GM23338 (cell line): Measurements from ENCODE around the gene DCTN2. TPM values are rescaled to one million over a fixed set of nuclear protein-coding genes. Genes with fewer than 3 reads are reported as not detected.

Experiments
- ATAC-seq: fragments of 200-7000 bp; cut with Tn5 transposase; 3 replicates; pipeline ENCODE4 v1.9.1; 2020
- DNase-seq: peaks from one replicate; pipeline ENCODE4 v3.0.0-alpha.2; 2015; ENCODE audit warnings: low spot score
- H2AFZ ChIP-seq: fragments of 200-600 bp; sonication (generic); 2 replicates; pipeline ENCODE4 v1.8.0; 2016; ENCODE audit warnings: antibody characterized with exemption, mild to moderate bottlenecking, moderate library complexity
- H3F3A ChIP-seq: fragments of 200-600 bp; sonication (generic); replicated peaks from 2 replicates; pipeline ENCODE4 v1.8.0; 2017; ENCODE audit warnings: antibody characterized with exemption, mixed run types, low read depth
- H3K27ac ChIP-seq: fragments of 200-600 bp; sonication (generic); 2 replicates; pipeline ENCODE4 v1.6.1; 2016; ENCODE audit warnings: low read depth
- H3K27me3 ChIP-seq: fragments of 200-600 bp; sonication (generic); 2 replicates; pipeline ENCODE4 v1.8.0; 2016; ENCODE audit warnings: mild to moderate bottlenecking, mixed run types, moderate library complexity; ENCODE audit not compliant: insufficient read depth
- H3K36me3 ChIP-seq: fragments of 200-600 bp; sonication (generic); 2 replicates; pipeline ENCODE4 v1.8.0; 2016; ENCODE audit warnings: mild to moderate bottlenecking; ENCODE audit not compliant: insufficient read depth
- H3K4me1 ChIP-seq: fragments of 200-600 bp; sonication (generic); 2 replicates; pipeline ENCODE4 v1.8.0; 2016; ENCODE audit warnings: mild to moderate bottlenecking, moderate library complexity; ENCODE audit not compliant: insufficient read depth
- H3K4me2 ChIP-seq: fragments of 200-600 bp; sonication (generic); 2 replicates; pipeline ENCODE4 v1.7.1; 2017; ENCODE audit warnings: mixed run types
- H3K4me3 ChIP-seq: fragments of 200-600 bp; sonication (generic); 2 replicates; pipeline ENCODE4 v1.6.1; 2016; ENCODE audit warnings: mixed run types
- H3K79me2 ChIP-seq: fragments of 200-600 bp; sonication (generic); replicated peaks from 2 replicates; pipeline ENCODE4 v1.8.0; 2017; ENCODE audit warnings: mild to moderate bottlenecking; ENCODE audit not compliant: insufficient read depth
- H3K9me2 ChIP-seq: fragments of 200-600 bp; sonication (generic); 2 replicates; pipeline ENCODE4 v1.8.0; 2017; ENCODE audit not compliant: insufficient read depth
- H4K20me1 ChIP-seq: fragments of 200-600 bp; sonication (generic); replicated peaks from 2 replicates; pipeline ENCODE4 v1.8.0; 2017; ENCODE audit warnings: mild to moderate bottlenecking; ENCODE audit not compliant: insufficient read depth
- H3K27ac Mint-ChIP-seq: 2 replicates; pipeline ENCODE4 v1.8.0; 2020; ENCODE audit warnings: inconsistent platforms, mild to moderate bottlenecking, moderate library complexity, mixed read lengths
- H3K27me3 Mint-ChIP-seq: 3 replicates; pipeline ENCODE4 v1.8.0; 2022; ENCODE audit warnings: low read depth, mild to moderate bottlenecking, moderate library complexity, mixed read lengths, inconsistent platforms; ENCODE audit not compliant: insufficient read depth, poor library complexity
- H3K36me3 Mint-ChIP-seq: 3 replicates; pipeline ENCODE4 v1.8.0; 2021; ENCODE audit warnings: low read depth, mild to moderate bottlenecking, inconsistent platforms, moderate library complexity, mixed read lengths
- H3K4me1 Mint-ChIP-seq: 3 replicates; pipeline ENCODE4 v1.8.0; 2020; ENCODE audit warnings: mild to moderate bottlenecking, inconsistent platforms, mixed read lengths
- H3K4me3 Mint-ChIP-seq: 3 replicates; pipeline ENCODE4 v1.8.0; 2021; ENCODE audit warnings: moderate library complexity, mild to moderate bottlenecking, inconsistent platforms, mixed read lengths
- H3K9me3 Mint-ChIP-seq: 3 replicates; pipeline ENCODE4 v1.8.0; 2020; ENCODE audit warnings: moderate library complexity, mild to moderate bottlenecking, inconsistent platforms, mixed read lengths
- CREB1 ChIP-seq: fragments of 250-450 bp; sonication (Bioruptor Pico); IDR thresholded peaks from 2 replicates; pipeline ENCODE4 v1.5.0; 2020; ENCODE audit warnings: low read depth, mild to moderate bottlenecking, moderate library complexity
- EZH2 ChIP-seq: fragments of 200-600 bp; sonication (generic); IDR thresholded peaks from one replicate; pipeline ENCODE4 v1.8.0; 2017; ENCODE audit warnings: antibody characterized with exemption, mild to moderate bottlenecking, low read depth; ENCODE audit not compliant: unreplicated experiment
- EZH2phosphoT487 ChIP-seq: fragments of 200-600 bp; sonication (generic); IDR thresholded peaks from one replicate; pipeline ENCODE4 v1.8.1; 2018; ENCODE audit warnings: antibody characterized with exemption; ENCODE audit not compliant: unreplicated experiment
- JUNB ChIP-seq: IDR thresholded peaks from one replicate; pipeline ENCODE4 v1.6.1; 2016; ENCODE audit warnings: antibody characterized with exemption; ENCODE audit not compliant: unreplicated experiment
- NANOG ChIP-seq: IDR thresholded peaks from 2 replicates; pipeline ENCODE4 v1.6.1; 2016; ENCODE audit warnings: antibody characterized with exemption, borderline replicate concordance
- POLR2AphosphoS5 ChIP-seq: IDR thresholded peaks from 2 replicates; pipeline ENCODE4 v1.6.1; 2016; ENCODE audit warnings: antibody characterized with exemption, low read depth
- REST ChIP-seq: IDR thresholded peaks from one replicate; pipeline ENCODE4 v1.6.1; 2018; ENCODE audit warnings: antibody characterized with exemption; ENCODE audit not compliant: unreplicated experiment
- STAT1 ChIP-seq: IDR thresholded peaks from one replicate; pipeline ENCODE4 v1.6.1; 2016; ENCODE audit warnings: antibody characterized with exemption; ENCODE audit not compliant: unreplicated experiment
- ZNF114 ChIP-seq: fragments of 250-450 bp; sonication (Bioruptor Pico); IDR thresholded peaks from 2 replicates; pipeline ENCODE4 v1.5.0; 2020; ENCODE audit warnings: mild to moderate bottlenecking, moderate library complexity
- ZNF331 ChIP-seq: fragments of 250-450 bp; sonication (Bioruptor Pico); IDR thresholded peaks from 2 replicates; pipeline ENCODE4 v1.5.0; 2020; ENCODE audit warnings: low read depth, mild to moderate bottlenecking, moderate library complexity
- polyA plus RNA-seq: library from polyadenylated mRNA; unstranded; fragments of >200 nt; fragmentation: Nextera tagmentation; extraction: Ambion mirVana; gene quantifications from 2 replicates; pipeline ENCODE4 v1.2.1, GENCODE V29; 2016
- total RNA-seq: library from RNA; depleted of rRNA; stranded (reverse); fragments of >200 nt; shearing (Covaris generic); gene quantifications from 2 replicates; pipeline ENCODE4 v1.2.3, GENCODE V29; 2014
- TF ChIP-seq, protein P1 (sequence below): fragments of 250-450 bp; sonication (Bioruptor Pico); IDR thresholded peaks from 2 replicates; pipeline ENCODE4 v1.5.0; 2020; ENCODE audit warnings: mild to moderate bottlenecking, moderate library complexity
- TF ChIP-seq, protein P2 (sequence below): IDR thresholded peaks from 2 replicates; pipeline ENCODE4 v1.6.1; 2016; ENCODE audit warnings: antibody characterized with exemption
- TF ChIP-seq, protein P3 (sequence below), 2 experiments: fragments of 200-600 bp in 1 of 2; sonication (generic) in 1 of 2; conservative IDR thresholded peaks; 2 replicates each; pipeline versions ENCODE4 v1.5.1 to v1.6.1; 2016 to 2017; ENCODE audit warnings: antibody characterized with exemption in 2 of 2, low read depth in 2 of 2, mild to moderate bottlenecking in 2 of 2, moderate library complexity in 1 of 2

The DCTN2 gene
- total and polyA plus RNA-seq, 2 experiments from 2014 or later = 56.1 to 157 TPM

DNA sequence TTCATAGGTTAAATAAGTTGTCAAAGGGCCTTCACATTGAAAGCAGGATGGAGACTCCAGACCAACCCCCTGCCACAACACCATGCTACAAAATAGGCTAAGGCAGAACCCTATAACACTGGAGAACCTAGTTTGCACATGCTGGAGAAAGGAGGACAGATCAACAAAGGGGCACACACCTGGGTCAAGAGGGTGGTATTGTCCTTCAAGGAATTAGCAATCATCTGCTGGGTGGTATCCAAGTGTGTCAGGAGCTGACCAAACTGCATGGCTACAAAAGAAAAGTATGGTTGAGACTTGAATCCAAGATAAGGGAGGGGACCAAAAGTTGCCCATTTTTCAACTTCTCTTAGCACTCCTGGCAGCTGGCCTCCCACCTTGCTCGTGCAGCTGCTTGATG, 15.2 kb downstream of the DCTN2 start:
- H3K36me3 Mint-ChIP-seq = peaks cover 70% of the 10 kb centered on the region
- ATAC-seq = no peak

More for the DNA sequence above, 15.2 kb downstream of the DCTN2 start:
- Histone ChIP-seq H3K27me3 (no peaks in the 10 kb centered on the region), H3K4me1 (no peaks in the 10 kb centered on the region), H3K36me3 (peaks cover 20% of the 10 kb centered on the region), H3K79me2 (no peaks in the 10 kb centered on the region), H3K27ac (no peak overlapping the region), H3K9me2 (no peaks in the 10 kb centered on the region), H3K4me2 (no peak overlapping the region), H3F3A (0 out of 2 replicates have a peak, but pooled peaks cover 12% of the 10 kb centered on the region), H4K20me1 (peaks cover 5% of the 10 kb centered on the region), H2AFZ (no peak overlapping the region), H3K4me3 (no peak overlapping the region)
- Mint-ChIP-seq H3K27me3 (peaks cover 8% of the 10 kb centered on the region), H3K27ac (no peak overlapping the region), H3K4me1 (peaks cover 20% of the 10 kb centered on the region), H3K4me3 (no peak overlapping the region), H3K9me3 (no peaks in the 10 kb centered on the region)
- TF ChIP-seq REST (no peak), POLR2AphosphoS5 (no peak), EZH2phosphoT487 (no peak), ZNF331 (no peak), ZNF114 (CRISPR knock-in tag) (no peak), EZH2 (no peak), JUNB (no peak), CREB1 (CRISPR knock-in tag) (no peak), NANOG (no peak), STAT1 (no peak)
- TF ChIP-seq, protein P1, sequence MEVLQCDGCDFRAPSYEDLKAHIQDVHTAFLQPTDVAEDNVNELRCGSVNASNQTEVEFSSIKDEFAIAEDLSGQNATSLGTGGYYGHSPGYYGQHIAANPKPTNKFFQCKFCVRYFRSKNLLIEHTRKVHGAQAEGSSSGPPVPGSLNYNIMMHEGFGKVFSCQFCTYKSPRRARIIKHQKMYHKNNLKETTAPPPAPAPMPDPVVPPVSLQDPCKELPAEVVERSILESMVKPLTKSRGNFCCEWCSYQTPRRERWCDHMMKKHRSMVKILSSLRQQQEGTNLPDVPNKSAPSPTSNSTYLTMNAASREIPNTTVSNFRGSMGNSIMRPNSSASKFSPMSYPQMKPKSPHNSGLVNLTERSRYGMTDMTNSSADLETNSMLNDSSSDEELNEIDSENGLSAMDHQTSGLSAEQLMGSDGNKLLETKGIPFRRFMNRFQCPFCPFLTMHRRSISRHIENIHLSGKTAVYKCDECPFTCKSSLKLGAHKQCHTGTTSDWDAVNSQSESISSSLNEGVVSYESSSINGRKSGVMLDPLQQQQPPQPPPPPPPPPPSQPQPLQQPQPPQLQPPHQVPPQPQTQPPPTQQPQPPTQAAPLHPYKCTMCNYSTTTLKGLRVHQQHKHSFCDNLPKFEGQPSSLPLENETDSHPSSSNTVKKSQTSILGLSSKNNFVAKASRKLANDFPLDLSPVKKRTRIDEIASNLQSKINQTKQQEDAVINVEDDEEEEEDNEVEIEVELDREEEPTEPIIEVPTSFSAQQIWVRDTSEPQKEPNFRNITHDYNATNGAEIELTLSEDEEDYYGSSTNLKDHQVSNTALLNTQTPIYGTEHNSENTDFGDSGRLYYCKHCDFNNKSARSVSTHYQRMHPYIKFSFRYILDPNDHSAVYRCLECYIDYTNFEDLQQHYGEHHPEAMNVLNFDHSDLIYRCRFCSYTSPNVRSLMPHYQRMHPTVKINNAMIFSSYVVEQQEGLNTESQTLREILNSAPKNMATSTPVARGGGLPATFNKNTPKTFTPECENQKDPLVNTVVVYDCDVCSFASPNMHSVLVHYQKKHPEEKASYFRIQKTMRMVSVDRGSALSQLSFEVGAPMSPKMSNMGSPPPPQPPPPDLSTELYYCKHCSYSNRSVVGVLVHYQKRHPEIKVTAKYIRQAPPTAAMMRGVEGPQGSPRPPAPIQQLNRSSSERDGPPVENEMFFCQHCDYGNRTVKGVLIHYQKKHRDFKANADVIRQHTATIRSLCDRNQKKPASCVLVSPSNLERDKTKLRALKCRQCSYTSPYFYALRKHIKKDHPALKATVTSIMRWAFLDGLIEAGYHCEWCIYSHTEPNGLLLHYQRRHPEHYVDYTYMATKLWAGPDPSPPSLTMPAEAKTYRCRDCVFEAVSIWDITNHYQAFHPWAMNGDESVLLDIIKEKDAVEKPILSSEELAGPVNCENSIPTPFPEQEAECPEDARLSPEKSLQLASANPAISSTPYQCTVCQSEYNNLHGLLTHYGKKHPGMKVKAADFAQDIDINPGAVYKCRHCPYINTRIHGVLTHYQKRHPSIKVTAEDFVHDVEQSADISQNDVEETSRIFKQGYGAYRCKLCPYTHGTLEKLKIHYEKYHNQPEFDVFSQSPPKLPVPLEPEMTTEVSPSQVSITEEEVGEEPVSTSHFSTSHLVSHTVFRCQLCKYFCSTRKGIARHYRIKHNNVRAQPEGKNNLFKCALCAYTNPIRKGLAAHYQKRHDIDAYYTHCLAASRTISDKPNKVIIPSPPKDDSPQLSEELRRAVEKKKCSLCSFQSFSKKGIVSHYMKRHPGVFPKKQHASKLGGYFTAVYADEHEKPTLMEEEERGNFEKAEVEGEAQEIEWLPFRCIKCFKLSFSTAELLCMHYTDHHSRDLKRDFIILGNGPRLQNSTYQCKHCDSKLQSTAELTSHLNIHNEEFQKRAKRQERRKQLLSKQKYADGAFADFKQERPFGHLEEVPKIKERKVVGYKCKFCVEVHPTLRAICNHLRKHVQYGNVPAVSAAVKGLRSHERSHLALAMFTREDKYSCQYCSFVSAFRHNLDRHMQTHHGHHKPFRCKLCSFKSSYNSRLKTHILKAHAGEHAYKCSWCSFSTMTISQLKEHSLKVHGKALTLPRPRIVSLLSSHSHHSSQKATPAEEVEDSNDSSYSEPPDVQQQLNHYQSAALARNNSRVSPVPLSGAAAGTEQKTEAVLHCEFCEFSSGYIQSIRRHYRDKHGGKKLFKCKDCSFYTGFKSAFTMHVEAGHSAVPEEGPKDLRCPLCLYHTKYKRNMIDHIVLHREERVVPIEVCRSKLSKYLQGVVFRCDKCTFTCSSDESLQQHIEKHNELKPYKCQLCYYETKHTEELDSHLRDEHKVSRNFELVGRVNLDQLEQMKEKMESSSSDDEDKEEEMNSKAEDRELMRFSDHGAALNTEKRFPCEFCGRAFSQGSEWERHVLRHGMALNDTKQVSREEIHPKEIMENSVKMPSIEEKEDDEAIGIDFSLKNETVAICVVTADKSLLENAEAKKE = no peak
- TF ChIP-seq, protein P2, sequence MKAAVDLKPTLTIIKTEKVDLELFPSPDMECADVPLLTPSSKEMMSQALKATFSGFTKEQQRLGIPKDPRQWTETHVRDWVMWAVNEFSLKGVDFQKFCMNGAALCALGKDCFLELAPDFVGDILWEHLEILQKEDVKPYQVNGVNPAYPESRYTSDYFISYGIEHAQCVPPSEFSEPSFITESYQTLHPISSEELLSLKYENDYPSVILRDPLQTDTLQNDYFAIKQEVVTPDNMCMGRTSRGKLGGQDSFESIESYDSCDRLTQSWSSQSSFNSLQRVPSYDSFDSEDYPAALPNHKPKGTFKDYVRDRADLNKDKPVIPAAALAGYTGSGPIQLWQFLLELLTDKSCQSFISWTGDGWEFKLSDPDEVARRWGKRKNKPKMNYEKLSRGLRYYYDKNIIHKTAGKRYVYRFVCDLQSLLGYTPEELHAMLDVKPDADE = no peak
- TF ChIP-seq, protein P3, sequence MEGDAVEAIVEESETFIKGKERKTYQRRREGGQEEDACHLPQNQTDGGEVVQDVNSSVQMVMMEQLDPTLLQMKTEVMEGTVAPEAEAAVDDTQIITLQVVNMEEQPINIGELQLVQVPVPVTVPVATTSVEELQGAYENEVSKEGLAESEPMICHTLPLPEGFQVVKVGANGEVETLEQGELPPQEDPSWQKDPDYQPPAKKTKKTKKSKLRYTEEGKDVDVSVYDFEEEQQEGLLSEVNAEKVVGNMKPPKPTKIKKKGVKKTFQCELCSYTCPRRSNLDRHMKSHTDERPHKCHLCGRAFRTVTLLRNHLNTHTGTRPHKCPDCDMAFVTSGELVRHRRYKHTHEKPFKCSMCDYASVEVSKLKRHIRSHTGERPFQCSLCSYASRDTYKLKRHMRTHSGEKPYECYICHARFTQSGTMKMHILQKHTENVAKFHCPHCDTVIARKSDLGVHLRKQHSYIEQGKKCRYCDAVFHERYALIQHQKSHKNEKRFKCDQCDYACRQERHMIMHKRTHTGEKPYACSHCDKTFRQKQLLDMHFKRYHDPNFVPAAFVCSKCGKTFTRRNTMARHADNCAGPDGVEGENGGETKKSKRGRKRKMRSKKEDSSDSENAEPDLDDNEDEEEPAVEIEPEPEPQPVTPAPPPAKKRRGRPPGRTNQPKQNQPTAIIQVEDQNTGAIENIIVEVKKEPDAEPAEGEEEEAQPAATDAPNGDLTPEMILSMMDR (conservative IDR thresholded peaks at IDR 0.05; ENCODE audit: low read depth in 2 of 2) = no peak
- no peak for DNase-seq
